Measurements from ENCODE around the gene TRIM64C.
"Not testable (repeated sequence)": the region's sequence is repeated elsewhere in the genome, so short reads cannot be mapped to it uniquely, and the experiment has no call there.

TRIM64C gene

GRCh38 chr11:49059012-49059411 lies at the start of gene TRIM64C:
TSS of gene TRIM64C (minus strand) at chr11:49059112. CDS start at chr11:49059112, 0 bp downstream.
- not testable (repeated sequence) for DNase-seq

GRCh38 chr11:49102356-49102755 lies 43.4 kb upstream of the TRIM64C start:
- not testable (repeated sequence) for DNase-seq

GRCh38 chr11:49069897-49070296 lies 11.0 kb upstream of the TRIM64C start:
- not testable (repeated sequence) for DNase-seq

GRCh38 chr11:49049821-49050220 lies 9.1 kb downstream of the TRIM64C start:
- DNase-seq, result not testable (repeated sequence)

- DNase-seq, result not testable (repeated sequence)
Measured at GRCh38 chr11:49048229-49048628, 10.7 kb downstream of the TRIM64C start.

- DNase-seq, result not testable (repeated sequence)
Measured at GRCh38 chr11:49028523-49028922, 30.4 kb downstream of the TRIM64C start, which contains the start of gene TRIM49B. TSS of gene TRIM49B (plus strand) at chr11:49028823. CDS start at chr11:49031600, 2,777 bp downstream.
